ENCODE results near the gene COX4I2. TPM values are rescaled to one million over a fixed set of nuclear protein-coding genes. Genes with fewer than 3 reads are reported as not detected.

COX4I2 gene
- total and polyA plus RNA-seq, 4 donors = 14.4 to 51.8 (median 19.9) TPM

DNA sequence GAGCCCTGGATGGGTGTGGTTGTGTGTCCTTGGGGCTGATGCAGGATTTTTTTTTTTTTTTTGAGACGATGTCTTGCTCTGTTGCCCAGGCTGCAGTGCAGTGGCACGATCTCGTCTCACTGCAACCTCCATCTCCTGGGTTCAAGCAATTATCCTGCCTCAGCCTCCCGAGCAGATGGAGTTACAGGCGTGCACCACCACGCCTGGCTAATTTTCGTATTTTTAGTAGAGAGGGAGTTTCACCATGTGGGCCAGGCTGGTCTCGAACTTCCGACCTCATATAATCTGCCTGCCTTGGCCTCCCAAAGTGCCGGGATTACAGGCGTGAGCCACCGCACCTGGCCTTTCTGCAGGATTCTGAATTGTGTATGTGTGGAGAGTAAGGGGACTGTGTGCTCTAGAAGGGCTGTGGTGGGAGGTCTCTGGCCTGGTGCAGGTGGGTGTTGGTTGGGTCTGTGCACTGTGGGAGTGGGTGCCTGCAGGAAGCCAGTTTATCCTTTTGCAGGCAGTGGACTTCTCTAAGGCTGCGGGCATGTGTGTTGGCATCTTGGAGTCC is 43.6 kb upstream of the COX4I2 start:
- DNase-seq (no peak), ATAC-seq (ENCODE audit: insufficient read depth, low FRiP score) (no peak)
- WGBS, 2 donors = 95 to 96% methylated on average over 12 to 13 of the region's 13 CpGs
- H3K4me1 ChIP-seq (ENCODE audit: control insufficient read depth in 5 of 5, insufficient read depth in 5 of 5, low read length in 5 of 5) = peaks cover 0 to 20% (median 10%) of the 10 kb centered on the region in 5 donors
- no peak overlapping the region for H3K4me3 ChIP-seq
- no peaks in the 10 kb centered on the region for H3K27me3 ChIP-seq (ENCODE audit: control insufficient read depth in 3 of 3, insufficient read depth in 3 of 3, low read length in 2 of 3)
- H3K9ac ChIP-seq (ENCODE audit: insufficient read depth in 1 of 2, low read length in 2 of 2) = no peak overlapping the region
- no peaks in the 10 kb centered on the region for H3K36me3 ChIP-seq (ENCODE audit: control insufficient read depth in 4 of 4, insufficient read depth in 4 of 4, low read length in 4 of 4)
- TF ChIP-seq, protein P1, sequence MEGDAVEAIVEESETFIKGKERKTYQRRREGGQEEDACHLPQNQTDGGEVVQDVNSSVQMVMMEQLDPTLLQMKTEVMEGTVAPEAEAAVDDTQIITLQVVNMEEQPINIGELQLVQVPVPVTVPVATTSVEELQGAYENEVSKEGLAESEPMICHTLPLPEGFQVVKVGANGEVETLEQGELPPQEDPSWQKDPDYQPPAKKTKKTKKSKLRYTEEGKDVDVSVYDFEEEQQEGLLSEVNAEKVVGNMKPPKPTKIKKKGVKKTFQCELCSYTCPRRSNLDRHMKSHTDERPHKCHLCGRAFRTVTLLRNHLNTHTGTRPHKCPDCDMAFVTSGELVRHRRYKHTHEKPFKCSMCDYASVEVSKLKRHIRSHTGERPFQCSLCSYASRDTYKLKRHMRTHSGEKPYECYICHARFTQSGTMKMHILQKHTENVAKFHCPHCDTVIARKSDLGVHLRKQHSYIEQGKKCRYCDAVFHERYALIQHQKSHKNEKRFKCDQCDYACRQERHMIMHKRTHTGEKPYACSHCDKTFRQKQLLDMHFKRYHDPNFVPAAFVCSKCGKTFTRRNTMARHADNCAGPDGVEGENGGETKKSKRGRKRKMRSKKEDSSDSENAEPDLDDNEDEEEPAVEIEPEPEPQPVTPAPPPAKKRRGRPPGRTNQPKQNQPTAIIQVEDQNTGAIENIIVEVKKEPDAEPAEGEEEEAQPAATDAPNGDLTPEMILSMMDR (IDR thresholded peaks at IDR 0.05; ENCODE audit: control extremely low read depth, extremely low read depth) = no peak
- H3K9me3 ChIP-seq (ENCODE audit: control insufficient read depth in 4 of 4, insufficient read depth in 3 of 4, low read length in 3 of 4) = no peaks in the 10 kb centered on the region
- peak overlapping the region; percentile 40 to 88 for H3K27ac ChIP-seq (ENCODE audit: low read depth in 1 of 2, low read length in 1 of 2)

GRCh38 chr20:31594558-31595379 is 42.9 kb upstream of the COX4I2 start:
- no peaks in the 10 kb centered on the region for H3K36me3 ChIP-seq (ENCODE audit: control insufficient read depth in 4 of 4, insufficient read depth in 4 of 4, low read length in 4 of 4)
- no peaks in the 10 kb centered on the region for H3K27me3 ChIP-seq (ENCODE audit: control insufficient read depth in 3 of 3, insufficient read depth in 3 of 3, low read length in 2 of 3)
- TF ChIP-seq, protein P1 (IDR thresholded peaks at IDR 0.05; ENCODE audit: control extremely low read depth, extremely low read depth) = no peak
- no peak overlapping the region for H3K4me3 ChIP-seq
- H3K4me1 ChIP-seq (ENCODE audit: control insufficient read depth in 5 of 5, insufficient read depth in 5 of 5, low read length in 5 of 5) = peaks cover 0 to 20% (median 10%) of the 10 kb centered on the region in 5 donors
- peak overlapping the region; percentile 77 to 88 for H3K27ac ChIP-seq (ENCODE audit: low read depth in 1 of 2, low read length in 1 of 2)
- no peak for ATAC-seq (ENCODE audit: insufficient read depth, low FRiP score)
- peak overlapping the region in 1 of 2 donors; percentile 5 for H3K9ac ChIP-seq (ENCODE audit: insufficient read depth in 1 of 2, low read length in 2 of 2)
- no peaks in the 10 kb centered on the region for H3K9me3 ChIP-seq (ENCODE audit: control insufficient read depth in 4 of 4, insufficient read depth in 3 of 4, low read length in 3 of 4)
- DNase-seq = peak in 2 of 3 donors; percentile 16 to 59
- WGBS, 2 donors = 79 to 80% methylated on average over 11 of the region's 11 CpGs

GRCh38 chr20:31595380-31595653 is 42.4 kb upstream of the COX4I2 start:
- Histone ChIP-seq H3K4me3 (no peak overlapping the region), H3K27me3 (ENCODE audit: control insufficient read depth in 3 of 3, insufficient read depth in 3 of 3, low read length in 2 of 3) (no peaks in the 10 kb centered on the region), H3K4me1 (ENCODE audit: control insufficient read depth in 5 of 5, insufficient read depth in 5 of 5, low read length in 5 of 5) (peaks cover 0 to 20% (median 10%) of the 10 kb centered on the region in 5 donors), H3K9me3 (ENCODE audit: control insufficient read depth in 4 of 4, insufficient read depth in 3 of 4, low read length in 3 of 4) (no peaks in the 10 kb centered on the region), H3K9ac (ENCODE audit: insufficient read depth in 1 of 2, low read length in 2 of 2) (no peak overlapping the region), H3K27ac (ENCODE audit: low read depth in 1 of 2, low read length in 1 of 2) (peak overlapping the region; percentile 77 to 88), H3K36me3 (ENCODE audit: control insufficient read depth in 4 of 4, insufficient read depth in 4 of 4, low read length in 4 of 4) (no peaks in the 10 kb centered on the region)
- DNase-seq (no peak), ATAC-seq (ENCODE audit: insufficient read depth, low FRiP score) (no peak)
- TF ChIP-seq, protein P1 (IDR thresholded peaks at IDR 0.05; ENCODE audit: control extremely low read depth, extremely low read depth) = no peak
- 59 to 68% methylated on average over 3 of the region's 3 CpGs for WGBS, 2 donors
